IMR-90 (cell line): Measurements from ENCODE around the gene FAM76A.

Experiments
- CEBPB ChIP-seq: IDR thresholded peaks from 2 replicates; pipeline ENCODE4 v1.6.1; 2012; ENCODE audit warnings: low read depth, low read length, improper control_type of control experiment
- FOS ChIP-seq: fragments of 150-350 bp; IDR thresholded peaks from 2 replicates; pipeline ENCODE4 v1.6.1; 2016; ENCODE audit warnings: low read depth, low read length
- MAFK ChIP-seq: IDR thresholded peaks from 2 replicates; pipeline ENCODE4 v1.6.1; 2012; ENCODE audit warnings: low read depth, low read length, improper control_type of control experiment
- MAZ ChIP-seq: IDR thresholded peaks from 2 replicates; pipeline ENCODE4 v1.6.1; 2012; ENCODE audit warnings: low read depth, mild to moderate bottlenecking, low read length, improper control_type of control experiment, moderate library complexity, borderline replicate concordance
- MXI1 ChIP-seq: IDR thresholded peaks from 2 replicates; pipeline ENCODE4 v1.6.1; 2012; ENCODE audit warnings: low read depth, mild to moderate bottlenecking, low read length, moderate library complexity, borderline replicate concordance
- POLR2A ChIP-seq: IDR thresholded peaks from 2 replicates; pipeline ENCODE4 v1.6.1; 2012; ENCODE audit warnings: mild to moderate bottlenecking, low read depth, low read length
- RAD21 ChIP-seq: IDR thresholded peaks from 2 replicates; pipeline ENCODE4 v1.6.1; 2012; ENCODE audit warnings: low read length, improper control_type of control experiment
- RCOR1 ChIP-seq: IDR thresholded peaks from 2 replicates; pipeline ENCODE4 v1.6.1; 2012; ENCODE audit warnings: mild to moderate bottlenecking, low read length, improper control_type of control experiment; ENCODE audit not compliant: insufficient replicate concordance
- RFX5 ChIP-seq: IDR thresholded peaks from 2 replicates; pipeline ENCODE4 v1.8.0; 2012; ENCODE audit warnings: low read depth, mild to moderate bottlenecking, low read length, moderate library complexity
- USF2 ChIP-seq: fragments of 150-350 bp; IDR thresholded peaks from 2 replicates; pipeline ENCODE4 v1.6.1; 2017; ENCODE audit warnings: mild to moderate bottlenecking, antibody characterized with exemption, low read length, low read depth
- TF ChIP-seq, protein P1 (sequence below): conservative IDR thresholded peaks from 2 replicates; pipeline ENCODE4 v1.5.1; 2012; ENCODE audit warnings: mild to moderate bottlenecking, low read depth, low read length, improper control_type of control experiment
- TF ChIP-seq, protein P2 (sequence below): fragments of 150-350 bp; IDR thresholded peaks from 2 replicates; pipeline ENCODE4 v1.6.1; 2016; ENCODE audit warnings: low read depth, mild to moderate bottlenecking, low read length, moderate library complexity, borderline replicate concordance

DNA sequence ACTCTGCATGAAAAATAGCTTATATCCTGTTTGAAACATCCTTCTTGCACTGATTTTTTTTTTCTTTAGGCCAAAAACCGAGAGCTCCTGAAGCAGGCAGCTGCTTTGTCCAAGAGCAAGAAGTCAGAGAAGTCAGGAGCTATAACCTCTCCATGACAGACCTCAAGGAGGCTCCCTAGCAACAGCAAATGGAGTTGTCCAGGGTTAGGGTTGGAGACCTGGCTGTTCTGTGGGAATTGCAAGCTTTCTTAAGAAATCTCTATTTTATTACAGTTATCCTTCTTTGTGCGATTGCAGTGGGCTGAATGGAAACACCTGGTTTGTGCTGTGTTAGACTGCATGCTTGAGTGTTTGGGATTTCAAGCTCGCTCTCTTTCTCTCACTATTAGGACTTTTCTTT, 34.7 kb downstream of the FAM76A start:
- TF ChIP-seq, protein P1, sequence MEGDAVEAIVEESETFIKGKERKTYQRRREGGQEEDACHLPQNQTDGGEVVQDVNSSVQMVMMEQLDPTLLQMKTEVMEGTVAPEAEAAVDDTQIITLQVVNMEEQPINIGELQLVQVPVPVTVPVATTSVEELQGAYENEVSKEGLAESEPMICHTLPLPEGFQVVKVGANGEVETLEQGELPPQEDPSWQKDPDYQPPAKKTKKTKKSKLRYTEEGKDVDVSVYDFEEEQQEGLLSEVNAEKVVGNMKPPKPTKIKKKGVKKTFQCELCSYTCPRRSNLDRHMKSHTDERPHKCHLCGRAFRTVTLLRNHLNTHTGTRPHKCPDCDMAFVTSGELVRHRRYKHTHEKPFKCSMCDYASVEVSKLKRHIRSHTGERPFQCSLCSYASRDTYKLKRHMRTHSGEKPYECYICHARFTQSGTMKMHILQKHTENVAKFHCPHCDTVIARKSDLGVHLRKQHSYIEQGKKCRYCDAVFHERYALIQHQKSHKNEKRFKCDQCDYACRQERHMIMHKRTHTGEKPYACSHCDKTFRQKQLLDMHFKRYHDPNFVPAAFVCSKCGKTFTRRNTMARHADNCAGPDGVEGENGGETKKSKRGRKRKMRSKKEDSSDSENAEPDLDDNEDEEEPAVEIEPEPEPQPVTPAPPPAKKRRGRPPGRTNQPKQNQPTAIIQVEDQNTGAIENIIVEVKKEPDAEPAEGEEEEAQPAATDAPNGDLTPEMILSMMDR: no peak
- TF ChIP-seq RAD21 (no peak), POLR2A (no peak), FOS (no peak), MXI1 (no peak), MAFK (no peak), RFX5 (no peak), CEBPB (no peak), USF2 (no peak), MAZ (no peak), RCOR1 (no peak)
- TF ChIP-seq, protein P2, sequence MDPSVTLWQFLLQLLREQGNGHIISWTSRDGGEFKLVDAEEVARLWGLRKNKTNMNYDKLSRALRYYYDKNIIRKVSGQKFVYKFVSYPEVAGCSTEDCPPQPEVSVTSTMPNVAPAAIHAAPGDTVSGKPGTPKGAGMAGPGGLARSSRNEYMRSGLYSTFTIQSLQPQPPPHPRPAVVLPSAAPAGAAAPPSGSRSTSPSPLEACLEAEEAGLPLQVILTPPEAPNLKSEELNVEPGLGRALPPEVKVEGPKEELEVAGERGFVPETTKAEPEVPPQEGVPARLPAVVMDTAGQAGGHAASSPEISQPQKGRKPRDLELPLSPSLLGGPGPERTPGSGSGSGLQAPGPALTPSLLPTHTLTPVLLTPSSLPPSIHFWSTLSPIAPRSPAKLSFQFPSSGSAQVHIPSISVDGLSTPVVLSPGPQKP: no peak
